GM12878 (cell line): Measurements from ENCODE around the gene ZNF416. TPM values are rescaled to one million over a fixed set of nuclear protein-coding genes. Genes with fewer than 3 reads are reported as not detected.

Experiments used
- BCL11A ChIP-seq: IDR thresholded peaks from 2 replicates; pipeline ENCODE4 v1.6.1; 2011; ENCODE audit warnings: low read depth, low read length
- CEBPB ChIP-seq, 2 experiments: fragments of 150-350 bp in 1 of 2; IDR thresholded peaks; 2 replicates each; pipeline ENCODE4 v1.6.1; 2012 to 2014; ENCODE audit warnings: low read depth in 2 of 2, low read length in 2 of 2, borderline replicate concordance in 1 of 2, inconsistent platforms in 1 of 2
- CHD4 ChIP-seq: fragments of 200-600 bp; sonication (generic); IDR thresholded peaks from 2 replicates; pipeline ENCODE4 v1.6.1; 2016; ENCODE audit warnings: mild to moderate bottlenecking
- DPF2 ChIP-seq: fragments of 450-650 bp; IDR thresholded peaks from 2 replicates; pipeline ENCODE4 v1.6.1; 2017; ENCODE audit warnings: mild to moderate bottlenecking
- EED ChIP-seq: sonication (generic); IDR thresholded peaks from 2 replicates; pipeline ENCODE4 v1.6.1; 2016; ENCODE audit warnings: antibody characterized with exemption, low read depth
- ESRRA ChIP-seq: IDR thresholded peaks from 2 replicates; pipeline ENCODE4 v1.6.1; 2012; ENCODE audit warnings: mild to moderate bottlenecking, low read length, improper control_type of control experiment
- NBN ChIP-seq: fragments of 450-650 bp; IDR thresholded peaks from 2 replicates; pipeline ENCODE4 v1.6.1; 2016
- NFYA ChIP-seq: IDR thresholded peaks from 2 replicates; pipeline ENCODE4 v1.6.1; 2011; ENCODE audit warnings: low read depth, mild to moderate bottlenecking, low read length, improper control_type of control experiment, borderline replicate concordance
- NKRF ChIP-seq: fragments of 450-650 bp; conservative IDR thresholded peaks from 2 replicates; pipeline ENCODE4 v1.6.1; 2017; ENCODE audit warnings: mild to moderate bottlenecking, moderate library complexity
- RELA ChIP-seq: fragments of 450-650 bp; IDR thresholded peaks from 2 replicates; pipeline ENCODE4 v1.8.0; 2014; ENCODE audit warnings: borderline replicate concordance; ENCODE audit not compliant: partially characterized antibody
- SMAD5 ChIP-seq: IDR thresholded peaks from 2 replicates; pipeline ENCODE4 v1.6.1; 2016; ENCODE audit warnings: antibody characterized with exemption, low read depth
- SP1 ChIP-seq: IDR thresholded peaks from one replicate; pipeline ENCODE4 v1.6.1; 2011; ENCODE audit warnings: low read depth, low read length
- SPI1 ChIP-seq: IDR thresholded peaks from 2 replicates; pipeline ENCODE4 v1.6.1; 2011; ENCODE audit warnings: low read depth, mild to moderate bottlenecking, low read length, moderate library complexity, borderline replicate concordance; ENCODE audit not compliant: insufficient read depth
- USF1 ChIP-seq: IDR thresholded peaks from 2 replicates; pipeline ENCODE4 v1.6.1; 2011; ENCODE audit warnings: borderline replicate concordance, low read depth, mild to moderate bottlenecking, moderate library complexity, mixed read lengths, low read length; ENCODE audit not compliant: insufficient read depth; ENCODE audit errors: extremely low read length
- ZNF217 ChIP-seq: fragments of 450-650 bp; IDR thresholded peaks from 2 replicates; pipeline ENCODE4 v1.6.1; 2017; ENCODE audit warnings: antibody characterized with exemption, mild to moderate bottlenecking
- ZZZ3 ChIP-seq: IDR thresholded peaks from 2 replicates; pipeline ENCODE4 v1.6.1; 2011; ENCODE audit warnings: low read depth; ENCODE audit not compliant: control insufficient read depth, insufficient read length
- polyA plus RNA-seq, 11 experiments: library from polyadenylated mRNA; depleted of rRNA in 4 of 11; unstranded in 6 of 11; stranded (reverse) in 5 of 11; fragments of >200 nt; fragmentation: Nextera tagmentation in 4 of 11; fragmentation: Illumina TruSeq in 1 of 11; extraction: Ambion mirVana in 4 of 11; extraction: Trizol in 1 of 11; gene quantifications; 1 replicate in 1 of 11; 2 replicates in 10 of 11; pipeline versions ENCODE4 v1.2.1 to v1.2.3, GENCODE V29; 2011 to 2016; ENCODE audit warnings: inconsistent platforms in 2 of 11, missing spikeins in 2 of 11, low read depth in 1 of 11
- total RNA-seq, 4 experiments: library from RNA; depleted of rRNA in 3 of 4; stranded (reverse); fragments of >200 nt in 3 of 4; fragmentation: Illumina TruSeq in 1 of 4; extraction: Trizol in 1 of 4; gene quantifications; 2 replicates each; pipeline versions ENCODE4 v1.2.1 to v1.2.3, GENCODE V29; 2013 to 2021
- TF ChIP-seq, protein P1 (sequence below): fragments of 450-650 bp; IDR thresholded peaks from 2 replicates; pipeline ENCODE4 v1.6.1; 2018; ENCODE audit warnings: mild to moderate bottlenecking, low read depth, moderate library complexity; ENCODE audit not compliant: partially characterized antibody
- TF ChIP-seq, protein P2 (sequence below): fragments of 450-650 bp; formaldehyde crosslinking; IDR thresholded peaks from 2 replicates; pipeline ENCODE4 v1.5.0; 2022; ENCODE audit warnings: mild to moderate bottlenecking, missing genetic modification characterization
- TF ChIP-seq, protein P3 (sequence below): IDR thresholded peaks from 2 replicates; pipeline ENCODE4 v1.6.1; 2011; ENCODE audit warnings: low read depth, mild to moderate bottlenecking, low read length, moderate library complexity, borderline replicate concordance; ENCODE audit errors: extremely low read depth

ZNF416 gene
- total and polyA plus RNA-seq, 10 of the 15 experiments (the other 5 are each of a cell fraction or from before 2014, with no cell fraction given), result 1.2 to 5.4 (median 4.7) TPM

DNA sequence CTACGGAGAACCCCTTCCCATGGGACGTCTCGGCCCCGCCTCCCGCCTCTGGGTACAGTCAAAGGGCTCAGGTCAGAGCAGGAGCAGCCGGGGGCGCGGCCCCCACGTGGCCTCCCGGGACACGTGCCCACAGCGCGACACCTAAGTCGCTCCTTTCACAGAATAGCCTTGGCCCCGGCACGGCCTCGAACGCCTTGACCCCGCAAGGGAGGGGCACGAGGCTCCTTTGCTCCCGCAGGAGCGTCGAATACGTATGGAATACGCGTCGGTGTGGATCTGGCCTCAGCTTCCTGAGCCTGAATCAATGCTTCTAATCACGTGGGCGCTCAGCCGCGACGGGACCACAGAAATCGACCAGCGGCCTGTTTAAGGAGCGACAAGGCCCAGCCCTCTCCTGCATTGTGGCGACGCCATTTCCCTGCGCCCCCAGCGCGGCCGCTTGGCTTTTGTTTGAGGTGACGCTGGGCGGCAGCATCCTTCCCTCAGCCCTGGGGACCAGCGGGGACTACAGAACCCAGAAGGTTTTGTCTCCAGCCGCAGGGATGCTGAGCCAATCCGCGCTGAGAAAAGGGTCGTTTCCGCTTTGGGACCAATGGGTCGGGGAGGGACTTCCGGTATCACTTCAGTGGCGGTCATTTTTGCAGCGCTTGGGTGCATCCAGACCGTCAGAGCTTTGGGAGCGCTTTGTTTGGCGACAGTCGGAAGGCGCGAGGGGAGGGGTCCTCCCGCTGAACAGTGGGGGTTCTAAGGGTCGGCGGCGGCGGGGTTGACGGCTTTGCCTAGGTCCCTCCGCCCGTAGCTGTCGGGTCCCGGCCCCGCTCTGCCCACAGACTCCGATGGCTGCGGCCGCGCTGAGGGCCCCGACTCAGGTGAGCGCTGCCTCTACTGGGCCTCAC lies 5.1 kb upstream of the ZNF416 start, which contains the start of gene ZIK1 (continued):
- TF ChIP-seq CEBPB (IDR thresholded peaks at IDR 0.05; ENCODE audit: borderline replicate concordance in 1 of 2, low read depth in 2 of 2, low read length in 2 of 2) (no peak), BCL11A (no peak), ESRRA (no peak), DPF2 (0 out of 2 replicates have a peak, but pooled peaks have one; percentile 14), USF1 (peak; percentile 46), SMAD5 (no peak), SP1 (peak; percentile 19), ZZZ3 (no peak), ZNF217 (no peak), CHD4 (no peak), NFYA (no peak), NKRF (no peak), RELA (no peak), SPI1 (no peak), EED (no peak), NBN (0 out of 2 replicates have a peak, but pooled peaks have one; percentile 38)
- TF ChIP-seq, protein P1, sequence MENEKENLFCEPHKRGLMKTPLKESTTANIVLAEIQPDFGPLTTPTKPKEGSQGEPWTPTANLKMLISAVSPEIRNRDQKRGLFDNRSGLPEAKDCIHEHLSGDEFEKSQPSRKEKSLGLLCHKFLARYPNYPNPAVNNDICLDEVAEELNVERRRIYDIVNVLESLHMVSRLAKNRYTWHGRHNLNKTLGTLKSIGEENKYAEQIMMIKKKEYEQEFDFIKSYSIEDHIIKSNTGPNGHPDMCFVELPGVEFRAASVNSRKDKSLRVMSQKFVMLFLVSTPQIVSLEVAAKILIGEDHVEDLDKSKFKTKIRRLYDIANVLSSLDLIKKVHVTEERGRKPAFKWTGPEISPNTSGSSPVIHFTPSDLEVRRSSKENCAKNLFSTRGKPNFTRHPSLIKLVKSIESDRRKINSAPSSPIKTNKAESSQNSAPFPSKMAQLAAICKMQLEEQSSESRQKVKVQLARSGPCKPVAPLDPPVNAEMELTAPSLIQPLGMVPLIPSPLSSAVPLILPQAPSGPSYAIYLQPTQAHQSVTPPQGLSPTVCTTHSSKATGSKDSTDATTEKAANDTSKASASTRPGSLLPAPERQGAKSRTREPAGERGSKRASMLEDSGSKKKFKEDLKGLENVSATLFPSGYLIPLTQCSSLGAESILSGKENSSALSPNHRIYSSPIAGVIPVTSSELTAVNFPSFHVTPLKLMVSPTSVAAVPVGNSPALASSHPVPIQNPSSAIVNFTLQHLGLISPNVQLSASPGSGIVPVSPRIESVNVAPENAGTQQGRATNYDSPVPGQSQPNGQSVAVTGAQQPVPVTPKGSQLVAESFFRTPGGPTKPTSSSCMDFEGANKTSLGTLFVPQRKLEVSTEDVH, result no peak
- TF ChIP-seq, protein P2, sequence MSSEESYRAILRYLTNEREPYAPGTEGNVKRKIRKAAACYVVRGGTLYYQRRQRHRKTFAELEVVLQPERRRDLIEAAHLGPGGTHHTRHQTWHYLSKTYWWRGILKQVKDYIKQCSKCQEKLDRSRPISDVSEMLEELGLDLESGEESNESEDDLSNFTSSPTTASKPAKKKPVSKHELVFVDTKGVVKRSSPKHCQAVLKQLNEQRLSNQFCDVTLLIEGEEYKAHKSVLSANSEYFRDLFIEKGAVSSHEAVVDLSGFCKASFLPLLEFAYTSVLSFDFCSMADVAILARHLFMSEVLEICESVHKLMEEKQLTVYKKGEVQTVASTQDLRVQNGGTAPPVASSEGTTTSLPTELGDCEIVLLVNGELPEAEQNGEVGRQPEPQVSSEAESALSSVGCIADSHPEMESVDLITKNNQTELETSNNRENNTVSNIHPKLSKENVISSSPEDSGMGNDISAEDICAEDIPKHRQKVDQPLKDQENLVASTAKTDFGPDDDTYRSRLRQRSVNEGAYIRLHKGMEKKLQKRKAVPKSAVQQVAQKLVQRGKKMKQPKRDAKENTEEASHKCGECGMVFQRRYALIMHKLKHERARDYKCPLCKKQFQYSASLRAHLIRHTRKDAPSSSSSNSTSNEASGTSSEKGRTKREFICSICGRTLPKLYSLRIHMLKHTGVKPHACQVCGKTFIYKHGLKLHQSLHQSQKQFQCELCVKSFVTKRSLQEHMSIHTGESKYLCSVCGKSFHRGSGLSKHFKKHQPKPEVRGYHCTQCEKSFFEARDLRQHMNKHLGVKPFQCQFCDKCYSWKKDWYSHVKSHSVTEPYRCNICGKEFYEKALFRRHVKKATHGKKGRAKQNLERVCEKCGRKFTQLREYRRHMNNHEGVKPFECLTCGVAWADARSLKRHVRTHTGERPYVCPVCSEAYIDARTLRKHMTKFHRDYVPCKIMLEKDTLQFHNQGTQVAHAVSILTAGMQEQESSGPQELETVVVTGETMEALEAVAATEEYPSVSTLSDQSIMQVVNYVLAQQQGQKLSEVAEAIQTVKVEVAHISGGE (CRISPR knock-in tag), result no peak
- TF ChIP-seq, protein P3, sequence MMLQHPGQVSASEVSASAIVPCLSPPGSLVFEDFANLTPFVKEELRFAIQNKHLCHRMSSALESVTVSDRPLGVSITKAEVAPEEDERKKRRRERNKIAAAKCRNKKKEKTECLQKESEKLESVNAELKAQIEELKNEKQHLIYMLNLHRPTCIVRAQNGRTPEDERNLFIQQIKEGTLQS, result no peak
